IPS DF 6.9 (cell line): ENCODE data around the gene ZNHIT1.
"Not testable (repeated sequence)": the region's sequence is repeated elsewhere in the genome, so short reads cannot be mapped to it uniquely, and the experiment has no call there.

Source experiments
- DNase-seq: peaks from one replicate; pipeline ENCODE4 v3.0.0-alpha.2; 2013; ENCODE audit warnings: low read depth, low spot score
- H3K27ac ChIP-seq: one replicate; pipeline ENCODE4 v1.5.1; 2013; ENCODE audit warnings: low read length, control low read depth
- H3K27me3 ChIP-seq: 2 replicates; pipeline ENCODE4 v1.6.1; 2013; ENCODE audit warnings: mild to moderate bottlenecking, low read length; ENCODE audit not compliant: control insufficient read depth, insufficient read depth
- H3K36me3 ChIP-seq: 2 replicates; pipeline ENCODE4 v1.6.1; 2013; ENCODE audit warnings: low read length; ENCODE audit not compliant: control insufficient read depth, insufficient read depth
- H3K4me1 ChIP-seq: 2 replicates; pipeline ENCODE4 v1.6.1; 2013; ENCODE audit warnings: low read length; ENCODE audit not compliant: control insufficient read depth, insufficient read depth
- H3K4me3 ChIP-seq: 2 replicates; pipeline ENCODE4 v1.5.1; 2013; ENCODE audit warnings: mild to moderate bottlenecking, low read length
- H3K9me3 ChIP-seq: 2 replicates; pipeline ENCODE4 v1.6.1; 2013; ENCODE audit warnings: low read length, inconsistent platforms; ENCODE audit not compliant: control insufficient read depth, insufficient read depth
- WGBS: extraction: QIAGEN DNeasy Blood & Tissue Kit; methylation state at CpG from one replicate; pipeline ENCODE4 v1.1.7; 2013; ENCODE audit warnings: mixed read lengths, missing lambda C conversion rate; ENCODE audit not compliant: insufficient read length, insufficient coverage; 5-methylcytosine and 5-hydroxymethylcytosine counted together

ZNHIT1 gene

GRCh38 chr7:101189109-101189508 is 28.9 kb upstream of the ZNHIT1 start:
- Histone ChIP-seq H3K9me3 (no peaks in the 10 kb centered on the region), H3K27me3 (no peaks in the 10 kb centered on the region), H3K27ac (no peak overlapping the region), H3K36me3 (no peaks in the 10 kb centered on the region), H3K4me3 (no peak overlapping the region), H3K4me1 (no peaks in the 10 kb centered on the region; the same call in 1 of the 2 replicates)
- no peak for DNase-seq
- no CpG with 5 or more reads among the region's 8 CpGs for WGBS

- WGBS, result no CpG with 5 or more reads among the region's 17 CpGs
- Histone ChIP-seq H3K27ac (no peak overlapping the region), H3K36me3 (no peaks in the 10 kb centered on the region), H3K4me3 (no peak overlapping the region), H3K27me3 (no peaks in the 10 kb centered on the region), H3K4me1 (peaks cover 4% of the 10 kb centered on the region; the same call in 1 of the 2 replicates), H3K9me3 (no peaks in the 10 kb centered on the region)
- DNase-seq, result no peak
Observed at GRCh38 chr7:101195884-101196283, 22.1 kb upstream of the ZNHIT1 start.

GRCh38 chr7:101197991-101198390 is 20.0 kb upstream of the ZNHIT1 start:
- WGBS, result no CpG with 5 or more reads among the region's 21 CpGs
- H3K36me3 ChIP-seq, result no peaks in the 10 kb centered on the region
- no peak overlapping the region; the same call in 1 of the 2 replicates for H3K4me3 ChIP-seq
- H3K4me1 ChIP-seq, result peaks cover 6% of the 10 kb centered on the region; the same call in 1 of the 2 replicates
- no peaks in the 10 kb centered on the region for H3K9me3 ChIP-seq
- no peak for DNase-seq
- no peaks in the 10 kb centered on the region for H3K27me3 ChIP-seq
- no peak overlapping the region for H3K27ac ChIP-seq

GRCh38 chr7:101198476-101198875 is 19.5 kb upstream of the ZNHIT1 start:
- Histone ChIP-seq H3K4me1 (peaks cover 6% of the 10 kb centered on the region; the same call in 1 of the 2 replicates), H3K27me3 (no peaks in the 10 kb centered on the region), H3K4me3 (no peak overlapping the region), H3K27ac (no peak overlapping the region), H3K36me3 (no peaks in the 10 kb centered on the region), H3K9me3 (no peaks in the 10 kb centered on the region)
- no CpG with 5 or more reads among the region's 14 CpGs for WGBS
- DNase-seq, result no peak

- not testable (repeated sequence) for H3K9me3 ChIP-seq, DNase-seq, H3K4me3 ChIP-seq, H3K36me3 ChIP-seq, H3K4me1 ChIP-seq, H3K27me3 ChIP-seq, H3K27ac ChIP-seq
- WGBS, result no CpG with 5 or more reads among the region's 10 CpGs
Observed at GRCh38 chr7:101199522-101199921, 18.4 kb upstream of the ZNHIT1 start.

GRCh38 chr7:101200504-101200861 is 17.5 kb upstream of the ZNHIT1 start:
- no CpG with 5 or more reads among the region's 2 CpGs for WGBS
- no peak overlapping the region for H3K27ac ChIP-seq
- no peaks in the 10 kb centered on the region for H3K27me3 ChIP-seq
- no peak for DNase-seq
- H3K36me3 ChIP-seq, result no peaks in the 10 kb centered on the region
- H3K9me3 ChIP-seq, result no peaks in the 10 kb centered on the region
- H3K4me3 ChIP-seq, result no peak overlapping the region
- peaks cover 6% of the 10 kb centered on the region; the same call in 1 of the 2 replicates for H3K4me1 ChIP-seq

GRCh38 chr7:101200862-101201599 is 16.9 kb upstream of the ZNHIT1 start, which contains the start of gene MOGAT3:
TSS of gene MOGAT3 (minus strand) at chr7:101201036. CDS start at chr7:101200854, 182 bp downstream.
- Histone ChIP-seq H3K36me3 (no peaks in the 10 kb centered on the region), H3K4me3 (peak within 1 kb of the TSS; percentile 35; the same call in 1 of the 2 replicates), H3K27me3 (no peaks in the 10 kb centered on the region), H3K4me1 (peaks cover 6% of the 10 kb centered on the region; the same call in 1 of the 2 replicates), H3K9me3 (no peaks in the 10 kb centered on the region), H3K27ac (no peak within 1 kb of the TSS)
- DNase-seq, result no peak
- no CpG with 5 or more reads among the region's 21 CpGs for WGBS

- WGBS, result no CpG with 5 or more reads among the region's 75 CpGs
- Histone ChIP-seq H3K4me1 (peaks cover 6% of the 10 kb centered on the region; the same call in 1 of the 2 replicates), H3K27ac (no peak overlapping the region), H3K4me3 (peak overlapping the region; percentile 35; the same call in 1 of the 2 replicates), H3K36me3 (no peaks in the 10 kb centered on the region), H3K27me3 (no peaks in the 10 kb centered on the region), H3K9me3 (no peaks in the 10 kb centered on the region)
- no peak for DNase-seq
Observed at GRCh38 chr7:101201695-101202602, 16.0 kb upstream of the ZNHIT1 start.

GRCh38 chr7:101202603-101202918 is 15.4 kb upstream of the ZNHIT1 start:
- Histone ChIP-seq H3K4me3 (no peak overlapping the region; the same call in 1 of the 2 replicates), H3K36me3 (0 out of 2 replicates have a peak, but pooled peaks cover 3% of the 10 kb centered on the region), H3K9me3 (no peaks in the 10 kb centered on the region), H3K4me1 (peaks cover 6% of the 10 kb centered on the region; the same call in 1 of the 2 replicates), H3K27me3 (no peaks in the 10 kb centered on the region), H3K27ac (no peak overlapping the region)
- WGBS, result no CpG with 5 or more reads among the region's 5 CpGs
- no peak for DNase-seq
